GM21825 (cell line): ENCODE data around the gene NBPF9.
"Not testable (repeated sequence)": the region's sequence is repeated elsewhere in the genome, so short reads cannot be mapped to it uniquely, and the experiment has no call there.

ENCODE experiments used
- ATAC-seq: cut with Tn5 transposase; IDR thresholded peaks from one replicate; pipeline ENCODE4 v1.9.1; 2021; ENCODE audit warnings: mild to moderate bottlenecking, moderate library complexity; ENCODE audit not compliant: unreplicated experiment

The NBPF9 gene

DNA sequence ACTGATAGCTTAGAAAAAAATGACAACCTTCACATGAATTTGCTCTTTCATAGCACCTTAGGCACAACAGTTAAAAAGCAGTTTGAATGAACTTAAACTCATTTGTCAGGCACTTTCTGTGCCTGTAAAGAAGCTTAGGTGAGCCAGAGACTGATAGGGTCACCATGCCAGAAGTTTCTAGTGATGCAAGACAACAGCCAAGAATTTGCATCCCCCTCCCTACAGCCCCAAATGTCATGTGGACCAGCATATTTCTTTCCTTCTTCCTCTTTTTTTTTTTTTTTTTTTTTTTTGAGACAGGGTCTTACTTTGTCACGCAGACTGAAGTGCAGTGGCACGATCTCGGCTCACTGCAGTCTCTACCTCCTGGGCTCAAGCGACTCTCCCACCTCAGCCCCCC, 89.8 kb downstream of the NBPF9 start:
- ATAC-seq, result not testable (repeated sequence)

DNA sequence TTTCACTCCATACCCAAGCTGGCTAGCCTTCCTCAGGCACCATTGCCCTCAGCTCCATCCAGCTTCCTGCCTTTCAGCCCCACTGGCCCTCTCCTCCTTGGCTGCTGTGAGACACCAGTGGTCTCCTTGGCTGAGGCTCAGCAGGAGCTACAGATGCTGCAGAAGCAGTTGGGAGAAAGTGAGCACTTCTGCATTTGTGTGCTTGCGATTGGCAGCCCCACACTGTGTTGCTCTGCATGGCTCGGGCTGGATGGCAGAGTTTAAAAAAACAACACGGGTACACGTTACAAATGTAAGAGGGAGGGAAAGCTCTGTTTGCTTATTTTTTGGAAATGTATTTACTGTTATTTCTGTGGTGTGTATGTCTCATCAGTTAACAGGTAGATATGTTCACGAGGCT, 90.8 kb downstream of the NBPF9 start:
- not testable (repeated sequence) for ATAC-seq

DNA sequence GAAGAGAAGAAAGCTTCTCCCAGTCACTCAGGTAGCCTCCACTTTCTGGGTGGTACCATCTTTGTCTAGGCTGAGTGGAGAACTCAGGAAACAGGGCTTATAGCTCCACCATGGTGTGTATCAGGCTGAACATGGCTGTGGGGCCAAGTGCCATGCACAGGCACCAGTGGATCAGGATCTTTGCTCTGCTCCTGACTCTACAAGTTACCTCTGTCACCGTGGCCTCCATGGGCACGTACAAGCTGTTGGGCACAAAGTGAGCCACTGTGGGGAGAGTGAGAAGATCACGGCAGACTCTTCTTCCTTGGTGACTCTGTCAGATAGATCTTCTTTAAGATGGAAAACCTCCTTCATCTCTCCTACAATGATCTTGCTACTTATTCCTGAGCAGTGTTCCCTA, 93.6 kb downstream of the NBPF9 start:
- ATAC-seq, result not testable (repeated sequence)

- not testable (repeated sequence) for ATAC-seq
These were observed 94.6 kb downstream of the NBPF9 start for GRCh38 chr1:149008769-149009168.

DNA sequence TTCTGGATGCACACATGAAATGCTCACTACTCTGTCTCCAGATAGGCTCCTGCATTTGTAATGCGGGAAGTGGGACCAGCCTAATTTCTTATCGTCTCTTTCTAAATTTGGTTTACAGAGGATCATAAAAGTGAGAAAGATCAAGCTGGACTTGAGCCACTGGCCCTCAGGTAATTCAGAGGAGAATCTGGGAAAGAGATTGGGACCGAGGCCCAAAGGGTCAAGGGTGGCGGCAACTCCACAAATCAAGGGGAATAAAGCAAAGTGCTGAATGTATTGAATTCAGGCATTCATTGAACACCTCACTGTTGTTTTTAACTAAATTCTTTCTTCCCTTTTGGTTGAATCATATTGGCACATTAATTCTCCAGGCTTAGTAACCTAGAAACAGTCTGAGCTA, 95.0 kb downstream of the NBPF9 start:
- ATAC-seq, result not testable (repeated sequence)
